Neutrophil (primary cell): ENCODE data around the gene PHB1.

Source experiments
- H3K27ac ChIP-seq: fragments of 200-600 bp; sonication (generic); 2 replicates; pipeline ENCODE4 v1.5.1; 2016; ENCODE audit warnings: mild to moderate bottlenecking, moderate library complexity
- H3K27me3 ChIP-seq: fragments of 200-600 bp; sonication (generic); 2 replicates; pipeline ENCODE4 v1.6.0; 2016; ENCODE audit warnings: mild to moderate bottlenecking
- H3K36me3 ChIP-seq: fragments of 200-600 bp; sonication (generic); 2 replicates; pipeline ENCODE4 v1.5.1; 2017
- H3K4me1 ChIP-seq, 2 experiments: fragments of 200-600 bp in 1 of 2; sonication (generic) in 1 of 2; 1 replicate in 1 of 2; 2 replicates in 1 of 2; pipeline versions ENCODE4 v1.5.1 to v1.6.1; 2013 to 2016; ENCODE audit warnings: low read depth in 1 of 2, low read length in 1 of 2, mild to moderate bottlenecking in 1 of 2, moderate library complexity in 1 of 2; ENCODE audit not compliant: control insufficient read depth in 1 of 2, insufficient read depth in 1 of 2
- H3K4me3 ChIP-seq, 2 experiments: fragments of 200-600 bp in 1 of 2; sonication (generic) in 1 of 2; 1 replicate in 1 of 2; 2 replicates in 1 of 2; pipeline ENCODE4 v1.5.1; 2013 to 2016; ENCODE audit warnings: low read depth in 1 of 2, low read length in 1 of 2, mild to moderate bottlenecking in 1 of 2, moderate library complexity in 1 of 2
- H3K9me3 ChIP-seq: fragments of 200-600 bp; sonication (generic); 2 replicates; pipeline ENCODE4 v1.5.1; 2016
- TF ChIP-seq, protein P1 (sequence below): fragments of 200-600 bp; sonication (generic); IDR thresholded peaks from 2 replicates; pipeline ENCODE4 v1.5.1; 2016; ENCODE audit warnings: antibody characterized with exemption

PHB1 gene

DNA sequence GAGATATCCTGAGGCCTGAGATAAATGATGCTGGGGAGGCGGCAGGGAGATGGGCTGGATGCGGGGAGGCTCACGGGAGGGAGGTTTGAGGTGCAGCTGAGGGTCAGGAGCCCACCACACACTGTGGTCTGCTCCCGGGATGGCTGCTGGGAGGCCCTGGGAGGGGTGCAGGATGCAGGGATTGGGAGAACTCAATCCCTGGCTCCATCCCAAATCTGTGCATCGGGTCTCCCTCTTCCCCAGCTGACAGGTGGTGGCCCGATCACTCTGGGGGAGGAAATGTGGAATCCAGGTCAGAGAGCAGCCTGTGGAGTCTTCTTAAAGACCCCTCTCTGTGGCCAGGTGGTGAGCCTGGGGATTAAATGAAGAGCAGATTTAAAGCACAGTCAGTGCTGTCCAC lies 12.0 kb downstream of the PHB1 start:
- Histone ChIP-seq H3K27ac (no peak overlapping the region), H3K27me3 (no peaks in the 10 kb centered on the region), H3K36me3 (peaks cover 34% of the 10 kb centered on the region), H3K4me1 (peaks cover 21 to 22% of the 10 kb centered on the region in 2 experiments), H3K9me3 (no peaks in the 10 kb centered on the region), H3K4me3 (no peak overlapping the region)
- TF ChIP-seq, protein P1, sequence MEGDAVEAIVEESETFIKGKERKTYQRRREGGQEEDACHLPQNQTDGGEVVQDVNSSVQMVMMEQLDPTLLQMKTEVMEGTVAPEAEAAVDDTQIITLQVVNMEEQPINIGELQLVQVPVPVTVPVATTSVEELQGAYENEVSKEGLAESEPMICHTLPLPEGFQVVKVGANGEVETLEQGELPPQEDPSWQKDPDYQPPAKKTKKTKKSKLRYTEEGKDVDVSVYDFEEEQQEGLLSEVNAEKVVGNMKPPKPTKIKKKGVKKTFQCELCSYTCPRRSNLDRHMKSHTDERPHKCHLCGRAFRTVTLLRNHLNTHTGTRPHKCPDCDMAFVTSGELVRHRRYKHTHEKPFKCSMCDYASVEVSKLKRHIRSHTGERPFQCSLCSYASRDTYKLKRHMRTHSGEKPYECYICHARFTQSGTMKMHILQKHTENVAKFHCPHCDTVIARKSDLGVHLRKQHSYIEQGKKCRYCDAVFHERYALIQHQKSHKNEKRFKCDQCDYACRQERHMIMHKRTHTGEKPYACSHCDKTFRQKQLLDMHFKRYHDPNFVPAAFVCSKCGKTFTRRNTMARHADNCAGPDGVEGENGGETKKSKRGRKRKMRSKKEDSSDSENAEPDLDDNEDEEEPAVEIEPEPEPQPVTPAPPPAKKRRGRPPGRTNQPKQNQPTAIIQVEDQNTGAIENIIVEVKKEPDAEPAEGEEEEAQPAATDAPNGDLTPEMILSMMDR = no peak

DNA sequence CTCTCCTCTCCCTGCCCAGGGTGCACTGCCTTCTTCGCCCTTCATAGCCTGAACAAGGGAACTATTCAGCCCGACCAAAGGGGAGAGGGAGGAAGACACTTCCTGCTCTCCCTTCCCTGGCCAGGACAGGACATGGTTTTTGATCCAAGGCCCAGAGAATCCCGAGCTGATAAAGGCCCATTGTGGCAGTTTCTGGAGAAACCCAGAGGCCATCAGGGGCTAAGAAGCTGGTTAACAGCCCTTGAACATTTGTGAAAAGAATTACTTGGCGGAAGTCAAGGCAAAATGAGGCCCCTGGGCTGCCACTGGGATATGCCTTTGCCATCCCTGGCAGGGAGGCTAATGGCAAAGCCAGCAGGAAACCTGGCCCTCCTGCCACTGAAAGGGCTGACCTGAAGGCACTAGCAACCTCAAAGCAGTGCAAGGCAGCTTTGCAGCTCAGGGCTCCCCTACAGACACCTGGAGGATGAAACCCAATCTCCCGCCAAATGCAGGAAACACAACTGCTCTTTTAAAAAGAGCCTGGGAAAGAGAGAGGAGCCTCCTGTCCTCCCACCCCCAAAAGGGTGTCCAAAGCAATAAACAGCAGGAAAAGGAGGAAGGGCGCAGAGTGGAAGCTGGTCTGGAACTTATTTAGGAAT lies 12.6 kb downstream of the PHB1 start:
- TF ChIP-seq, protein P1 = no peak
- H3K4me1 ChIP-seq = peaks cover 21 to 22% of the 10 kb centered on the region in 2 experiments
- no peak overlapping the region for H3K4me3 ChIP-seq
- H3K36me3 ChIP-seq = peaks cover 33% of the 10 kb centered on the region
- H3K27ac ChIP-seq = no peak overlapping the region
- no peaks in the 10 kb centered on the region for H3K27me3 ChIP-seq
- H3K9me3 ChIP-seq = no peaks in the 10 kb centered on the region

DNA sequence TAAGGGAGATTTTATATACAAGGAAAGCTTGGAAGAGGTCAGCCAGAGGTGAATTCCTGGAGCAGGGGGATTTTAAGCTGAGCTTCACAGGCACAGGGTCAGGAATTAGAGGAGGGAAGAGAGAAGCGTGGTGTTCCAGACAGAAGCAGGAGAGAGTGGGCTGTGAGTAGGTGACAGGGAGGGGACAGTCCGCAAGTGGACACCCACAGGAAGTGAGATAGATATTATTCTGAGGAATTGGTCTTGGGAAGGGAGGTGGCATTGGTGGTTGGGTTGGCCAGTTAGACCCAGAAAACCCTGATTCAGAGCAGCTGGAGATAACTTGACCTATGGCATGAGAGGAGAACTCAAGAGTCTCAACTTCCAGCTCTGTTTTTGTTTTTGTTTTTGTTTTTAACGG lies 14.7 kb downstream of the PHB1 start:
- Histone ChIP-seq H3K4me3 (no peak overlapping the region), H3K27me3 (no peaks in the 10 kb centered on the region), H3K36me3 (peaks cover 12% of the 10 kb centered on the region), H3K4me1 (peaks cover 21 to 22% of the 10 kb centered on the region in 2 experiments), H3K9me3 (no peaks in the 10 kb centered on the region), H3K27ac (no peak overlapping the region)
- TF ChIP-seq, protein P1 = no peak

DNA sequence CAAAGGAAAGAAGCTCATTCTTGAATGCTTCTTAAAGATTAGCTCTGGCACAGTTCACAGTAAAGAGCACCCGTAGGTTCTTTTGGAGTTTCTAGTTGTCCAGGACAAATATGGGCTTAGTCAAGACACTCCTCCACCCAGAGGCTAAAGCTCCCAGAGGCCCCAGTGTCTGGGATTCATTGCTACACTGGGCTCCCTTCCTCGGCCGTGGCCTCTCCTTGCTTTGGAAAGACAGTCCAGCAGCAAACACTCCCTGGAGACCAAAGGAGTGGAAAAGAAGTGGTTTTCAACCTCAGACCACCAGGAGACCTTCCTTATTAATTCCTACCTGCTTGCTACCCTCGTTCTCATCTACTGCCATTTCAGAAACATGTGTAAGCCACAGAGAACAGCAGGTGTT lies 17.1 kb downstream of the PHB1 start:
- Histone ChIP-seq H3K36me3 (no peaks in the 10 kb centered on the region), H3K27me3 (no peaks in the 10 kb centered on the region), H3K9me3 (no peaks in the 10 kb centered on the region), H3K27ac (no peak overlapping the region), H3K4me1 (peaks cover 26 to 28% of the 10 kb centered on the region in 2 experiments), H3K4me3 (no peak overlapping the region)
- TF ChIP-seq, protein P1 = no peak

DNA sequence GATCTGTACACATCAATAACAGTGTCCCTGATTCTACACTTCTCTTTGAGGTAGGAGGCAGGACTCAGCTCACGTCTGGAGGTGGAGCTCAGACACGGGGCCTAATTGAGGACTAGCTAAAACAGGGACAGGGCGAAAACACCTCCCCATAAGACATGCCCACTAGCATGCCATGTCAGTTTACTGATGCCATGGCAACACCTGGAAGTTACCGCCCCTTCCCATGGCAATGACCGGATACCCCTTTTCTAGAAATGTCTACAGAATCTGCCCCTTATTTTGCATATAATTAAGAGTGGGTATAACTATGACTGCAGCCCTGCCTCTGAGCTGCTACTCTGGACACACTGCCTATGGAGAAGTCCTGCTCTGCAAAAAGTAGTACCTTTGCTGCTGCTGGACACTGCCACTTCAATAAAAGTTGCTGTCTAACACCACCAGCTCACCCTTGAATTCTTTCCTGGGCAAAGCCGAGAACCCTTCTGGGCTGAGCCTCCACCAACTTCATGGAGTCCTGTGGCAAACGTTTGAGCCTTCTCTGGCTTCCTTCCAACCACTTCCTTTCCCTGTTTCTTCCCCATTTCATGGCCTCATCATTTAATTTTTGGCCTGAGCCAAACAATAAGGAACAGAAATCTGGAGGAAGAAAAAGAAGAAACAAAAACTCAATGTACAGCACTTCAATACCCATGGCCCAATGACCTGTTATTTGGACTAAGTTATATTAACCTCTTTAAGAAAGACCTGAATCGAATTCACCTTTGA lies 21.0 kb downstream of the PHB1 start:
- Histone ChIP-seq H3K27me3 (no peaks in the 10 kb centered on the region), H3K4me1 (peaks cover 52 to 57% of the 10 kb centered on the region in 2 experiments), H3K9me3 (no peaks in the 10 kb centered on the region), H3K36me3 (no peaks in the 10 kb centered on the region), H3K27ac (peak overlapping the region; percentile 85), H3K4me3 (peak overlapping the region in 1 of 2 experiments; percentile 21)
- TF ChIP-seq, protein P1 = no peak
